AG20443 (cell line): ENCODE results near the gene RASGRF2.
A peak's percentile ranks its signal among the peaks of the same experiment; 100 is the strongest.

Experiments
- DNase-seq: peaks from one replicate; pipeline ENCODE4 v3.0.0; 2012; ENCODE audit warnings: low spot score, mixed read lengths

The RASGRF2 gene

GRCh38 chr5:80959768-80960442 is at the start of gene RASGRF2:
Gene RASGRF2 (plus strand): TSS chr5:80960363. CDS start chr5:80960739, 376 bp downstream.
- peak; percentile 50 for DNase-seq

GRCh38 chr5:80912479-80912878 is 47.7 kb upstream of the RASGRF2 start:
- DNase-seq = no peak

GRCh38 chr5:80915716-80916115 is 44.4 kb upstream of the RASGRF2 start:
- no peak for DNase-seq

GRCh38 chr5:80916676-80917075 is 43.5 kb upstream of the RASGRF2 start:
- DNase-seq = peak; percentile 22

GRCh38 chr5:80917631-80918030 is 42.5 kb upstream of the RASGRF2 start:
- no peak for DNase-seq

GRCh38 chr5:80919678-80920196 is 40.4 kb upstream of the RASGRF2 start:
- DNase-seq = no peak

GRCh38 chr5:80920333-80920732 is 39.8 kb upstream of the RASGRF2 start:
- no peak for DNase-seq

GRCh38 chr5:80921026-80921425 is 39.1 kb upstream of the RASGRF2 start:
- no peak for DNase-seq

GRCh38 chr5:80925931-80926330 is 34.2 kb upstream of the RASGRF2 start:
- DNase-seq = no peak

GRCh38 chr5:80926536-80926935 is 33.6 kb upstream of the RASGRF2 start:
- no peak for DNase-seq

- no peak for DNase-seq
Observed at GRCh38 chr5:80926979-80927656, 33.0 kb upstream of the RASGRF2 start.

- no peak for DNase-seq
Observed at GRCh38 chr5:80928073-80928472, 32.1 kb upstream of the RASGRF2 start.

- DNase-seq = no peak
Observed at GRCh38 chr5:80930940-80931339, 29.2 kb upstream of the RASGRF2 start.

- DNase-seq = no peak
Observed at GRCh38 chr5:80931411-80931810, 28.8 kb upstream of the RASGRF2 start.

GRCh38 chr5:80933036-80933435 is 27.1 kb upstream of the RASGRF2 start:
- no peak for DNase-seq

- no peak for DNase-seq
Observed at GRCh38 chr5:80934751-80935150, 25.4 kb upstream of the RASGRF2 start.

- DNase-seq = no peak
Observed at GRCh38 chr5:80935811-80936385, 24.3 kb upstream of the RASGRF2 start.

GRCh38 chr5:80936881-80937280 is 23.3 kb upstream of the RASGRF2 start:
- DNase-seq = no peak

GRCh38 chr5:80937584-80938356 is 22.4 kb upstream of the RASGRF2 start:
- DNase-seq = no peak

GRCh38 chr5:80941496-80941895 is 18.7 kb upstream of the RASGRF2 start:
- DNase-seq = no peak

- no peak for DNase-seq
Observed at GRCh38 chr5:80951366-80951765, 8.8 kb upstream of the RASGRF2 start.

GRCh38 chr5:80953587-80953986 is 6.6 kb upstream of the RASGRF2 start:
- no peak for DNase-seq
